GM12878 (cell line): ENCODE measurements around the gene CACNG5.

Source experiments
- POLR2A ChIP-seq: IDR thresholded peaks from 2 replicates; pipeline ENCODE4 v1.6.1; 2011; ENCODE audit warnings: low read depth, mild to moderate bottlenecking, low read length
- SPI1 ChIP-seq: IDR thresholded peaks from 2 replicates; pipeline ENCODE4 v1.6.1; 2011; ENCODE audit warnings: low read depth, mild to moderate bottlenecking, low read length, moderate library complexity, borderline replicate concordance; ENCODE audit not compliant: insufficient read depth
- TCF7 ChIP-seq: IDR thresholded peaks from 2 replicates; pipeline ENCODE4 v1.6.1; 2014; ENCODE audit warnings: antibody characterized with exemption, borderline replicate concordance
- TF ChIP-seq, protein P1 (sequence below): fragments of 150-350 bp; IDR thresholded peaks from 2 replicates; pipeline ENCODE4 v1.6.1; 2016; ENCODE audit warnings: low read depth, low read length
- TF ChIP-seq, protein P2 (sequence below): IDR thresholded peaks from 2 replicates; pipeline ENCODE4 v1.6.1; 2012; ENCODE audit warnings: low read depth, low read length, improper control_type of control experiment
- TF ChIP-seq, protein P3 (sequence below), 3 experiments: IDR thresholded peaks in 2 of 3; conservative IDR thresholded peaks in 1 of 3; 2 replicates each; pipeline ENCODE4 v1.5.1; 2011; ENCODE audit warnings: low read depth in 3 of 3, low read length in 3 of 3, mild to moderate bottlenecking in 3 of 3, control low read depth in 2 of 3, moderate library complexity in 2 of 3, inconsistent platforms in 1 of 3, mixed read lengths in 1 of 3; ENCODE audit not compliant: control insufficient read depth in 2 of 3, insufficient read depth in 1 of 3; ENCODE audit errors: extremely low read depth in 1 of 3

DNA sequence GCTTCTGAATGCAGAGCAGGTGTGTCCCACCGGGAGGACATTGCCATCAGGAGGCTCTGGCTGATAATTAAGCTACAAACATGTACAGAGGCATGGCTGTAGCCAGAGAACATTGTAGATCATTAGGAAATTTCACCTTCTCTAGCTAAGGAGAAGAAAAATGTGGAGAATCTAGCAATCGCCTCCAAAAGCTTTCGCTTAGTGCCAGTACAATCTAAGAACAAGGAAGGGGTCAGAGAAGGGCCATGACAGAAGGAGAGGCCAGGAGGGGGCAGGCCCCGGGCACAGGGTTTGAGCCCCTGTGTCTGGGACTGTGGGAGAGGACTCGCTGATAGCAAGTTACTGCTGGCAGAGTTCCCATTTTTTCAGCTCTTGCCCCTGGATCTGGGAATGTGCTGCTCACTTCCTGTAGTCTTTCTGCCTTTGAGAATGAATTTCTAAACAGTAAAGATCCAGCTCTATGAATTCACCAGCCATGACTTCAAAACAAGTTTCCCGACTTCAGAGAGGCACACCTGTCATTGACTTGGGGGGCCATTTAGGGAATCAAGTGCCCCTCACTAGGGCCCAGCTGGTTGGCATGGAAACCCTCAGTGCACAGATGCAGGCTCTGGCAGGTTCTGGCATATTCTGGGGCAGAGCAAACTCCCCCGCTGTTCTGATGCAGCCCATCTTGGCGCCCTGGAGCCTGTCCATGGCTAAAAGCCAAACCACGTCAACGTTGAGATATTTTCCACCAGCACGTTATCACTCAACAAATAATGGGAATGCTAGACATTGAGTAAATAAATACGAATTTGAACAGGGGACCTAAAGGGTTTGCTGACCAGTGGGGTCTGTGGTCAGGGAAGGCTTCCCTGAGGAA, 70.1 kb downstream of the CACNG5 start:
- TF ChIP-seq, protein P1, sequence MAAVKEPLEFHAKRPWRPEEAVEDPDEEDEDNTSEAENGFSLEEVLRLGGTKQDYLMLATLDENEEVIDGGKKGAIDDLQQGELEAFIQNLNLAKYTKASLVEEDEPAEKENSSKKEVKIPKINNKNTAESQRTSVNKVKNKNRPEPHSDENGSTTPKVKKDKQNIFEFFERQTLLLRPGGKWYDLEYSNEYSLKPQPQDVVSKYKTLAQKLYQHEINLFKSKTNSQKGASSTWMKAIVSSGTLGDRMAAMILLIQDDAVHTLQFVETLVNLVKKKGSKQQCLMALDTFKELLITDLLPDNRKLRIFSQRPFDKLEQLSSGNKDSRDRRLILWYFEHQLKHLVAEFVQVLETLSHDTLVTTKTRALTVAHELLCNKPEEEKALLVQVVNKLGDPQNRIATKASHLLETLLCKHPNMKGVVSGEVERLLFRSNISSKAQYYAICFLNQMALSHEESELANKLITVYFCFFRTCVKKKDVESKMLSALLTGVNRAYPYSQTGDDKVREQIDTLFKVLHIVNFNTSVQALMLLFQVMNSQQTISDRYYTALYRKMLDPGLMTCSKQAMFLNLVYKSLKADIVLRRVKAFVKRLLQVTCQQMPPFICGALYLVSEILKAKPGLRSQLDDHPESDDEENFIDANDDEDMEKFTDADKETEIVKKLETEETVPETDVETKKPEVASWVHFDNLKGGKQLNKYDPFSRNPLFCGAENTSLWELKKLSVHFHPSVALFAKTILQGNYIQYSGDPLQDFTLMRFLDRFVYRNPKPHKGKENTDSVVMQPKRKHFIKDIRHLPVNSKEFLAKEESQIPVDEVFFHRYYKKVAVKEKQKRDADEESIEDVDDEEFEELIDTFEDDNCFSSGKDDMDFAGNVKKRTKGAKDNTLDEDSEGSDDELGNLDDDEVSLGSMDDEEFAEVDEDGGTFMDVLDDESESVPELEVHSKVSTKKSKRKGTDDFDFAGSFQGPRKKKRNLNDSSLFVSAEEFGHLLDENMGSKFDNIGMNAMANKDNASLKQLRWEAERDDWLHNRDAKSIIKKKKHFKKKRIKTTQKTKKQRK = no peak
- no peak for TF ChIP-seq TCF7
- TF ChIP-seq, protein P2, sequence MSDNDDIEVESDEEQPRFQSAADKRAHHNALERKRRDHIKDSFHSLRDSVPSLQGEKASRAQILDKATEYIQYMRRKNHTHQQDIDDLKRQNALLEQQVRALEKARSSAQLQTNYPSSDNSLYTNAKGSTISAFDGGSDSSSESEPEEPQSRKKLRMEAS = no peak
- no peak for TF ChIP-seq POLR2A
- TF ChIP-seq SPI1 = no peak
- TF ChIP-seq, protein P3, sequence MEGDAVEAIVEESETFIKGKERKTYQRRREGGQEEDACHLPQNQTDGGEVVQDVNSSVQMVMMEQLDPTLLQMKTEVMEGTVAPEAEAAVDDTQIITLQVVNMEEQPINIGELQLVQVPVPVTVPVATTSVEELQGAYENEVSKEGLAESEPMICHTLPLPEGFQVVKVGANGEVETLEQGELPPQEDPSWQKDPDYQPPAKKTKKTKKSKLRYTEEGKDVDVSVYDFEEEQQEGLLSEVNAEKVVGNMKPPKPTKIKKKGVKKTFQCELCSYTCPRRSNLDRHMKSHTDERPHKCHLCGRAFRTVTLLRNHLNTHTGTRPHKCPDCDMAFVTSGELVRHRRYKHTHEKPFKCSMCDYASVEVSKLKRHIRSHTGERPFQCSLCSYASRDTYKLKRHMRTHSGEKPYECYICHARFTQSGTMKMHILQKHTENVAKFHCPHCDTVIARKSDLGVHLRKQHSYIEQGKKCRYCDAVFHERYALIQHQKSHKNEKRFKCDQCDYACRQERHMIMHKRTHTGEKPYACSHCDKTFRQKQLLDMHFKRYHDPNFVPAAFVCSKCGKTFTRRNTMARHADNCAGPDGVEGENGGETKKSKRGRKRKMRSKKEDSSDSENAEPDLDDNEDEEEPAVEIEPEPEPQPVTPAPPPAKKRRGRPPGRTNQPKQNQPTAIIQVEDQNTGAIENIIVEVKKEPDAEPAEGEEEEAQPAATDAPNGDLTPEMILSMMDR (IDR thresholded peaks at IDR 0.05 in 2 of 3, conservative IDR thresholded peaks at IDR 0.05 in 1 of 3; ENCODE audit: control insufficient read depth in 2 of 3, extremely low read depth in 1 of 3, insufficient read depth in 1 of 3, low read depth in 3 of 3, low read length in 3 of 3) = no peak
